GM20431 (cell line): ENCODE results near the gene LYVE1.

Experiments used
- in situ Hi-C: fragments of 300-500 bp; cut with MseI, MboI; formaldehyde crosslinking; loops from one replicate; pipeline ENCODE4 v1.15.0; 2020; ENCODE audit warnings: low sequenced_read_pairs; ENCODE audit not compliant: unreplicated experiment

Gene LYVE1

GRCh38 chr11:10561947-10562346, 6.5 kb downstream of the LYVE1 start:
- in situ Hi-C loops, result no loop called here

DNA sequence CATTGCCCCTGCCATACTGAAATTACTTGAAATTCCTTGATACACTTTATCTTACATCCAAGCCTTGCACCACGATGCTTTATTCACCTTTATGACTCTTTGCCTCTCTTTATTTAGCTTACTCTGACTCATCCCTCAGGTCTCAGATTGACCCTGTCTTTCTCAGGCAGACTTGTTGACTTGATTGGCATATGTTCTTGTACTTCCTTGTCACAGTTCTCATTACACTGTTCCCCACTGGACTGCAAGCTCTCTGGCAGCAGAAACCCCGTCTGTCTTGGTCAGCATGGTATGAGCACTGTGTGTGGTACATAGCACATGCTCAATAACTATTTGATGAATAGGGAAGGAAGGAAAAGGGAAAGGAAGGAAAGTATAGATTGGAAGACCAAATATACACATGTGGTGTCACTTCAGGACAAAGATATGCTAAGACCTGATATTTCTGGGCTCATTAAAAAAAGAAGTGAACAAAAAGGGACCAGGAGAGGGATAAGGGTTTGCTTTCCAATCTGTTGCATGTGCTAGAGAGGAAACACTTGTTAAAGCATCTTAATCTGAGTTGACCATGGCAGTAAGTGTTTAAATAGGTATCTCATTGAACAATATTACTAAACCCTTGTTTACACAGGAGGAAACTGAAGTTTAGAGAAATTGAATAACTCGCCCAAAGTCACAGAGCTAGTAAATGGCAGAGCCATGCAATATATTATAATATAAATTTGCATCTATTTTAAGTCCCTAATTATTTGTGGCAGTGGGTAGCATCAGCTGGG, 7.2 kb downstream of the LYVE1 start:
- in situ Hi-C loops, result no loop called here

GRCh38 chr11:10558288-10558687, 10.2 kb downstream of the LYVE1 start:
- in situ Hi-C loops, result no loop called here

- in situ Hi-C loops, result no loop called here
Measured at GRCh38 chr11:10556590-10556989, 11.9 kb downstream of the LYVE1 start.

DNA sequence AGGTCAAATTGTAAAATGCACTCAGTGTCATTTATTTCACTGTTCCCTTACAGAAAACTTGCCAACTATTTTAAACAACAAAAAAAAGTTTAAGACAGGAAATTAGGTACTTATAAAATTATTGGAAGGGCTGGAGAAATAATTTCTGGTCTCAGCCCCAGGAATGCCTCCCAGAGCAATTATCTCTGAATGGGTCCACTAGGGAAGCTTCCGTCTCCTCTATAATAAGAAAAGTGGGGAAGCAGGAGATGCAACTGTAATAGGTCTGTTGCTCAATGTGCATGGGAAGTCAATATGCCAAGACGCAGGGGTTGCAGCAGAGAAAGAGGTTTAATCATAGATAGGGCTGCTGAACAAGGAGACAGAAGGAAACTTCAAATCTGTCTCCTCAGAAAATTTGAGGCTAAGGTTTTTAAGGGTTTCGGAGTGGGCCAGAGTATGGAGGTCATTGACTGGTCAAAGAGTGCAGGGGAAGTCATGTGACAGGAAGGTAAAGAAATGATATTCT, 16.6 kb downstream of the LYVE1 start:
- in situ Hi-C loops, result no loop called here

GRCh38 chr11:10551290-10551592, 17.2 kb downstream of the LYVE1 start:
- in situ Hi-C loops, result no loop called here

GRCh38 chr11:10550503-10551289, 17.8 kb downstream of the LYVE1 start:
- in situ Hi-C loops, result no loop called here

GRCh38 chr11:10544491-10545465, 23.7 kb downstream of the LYVE1 start:
- in situ Hi-C loops, result no loop called here

DNA sequence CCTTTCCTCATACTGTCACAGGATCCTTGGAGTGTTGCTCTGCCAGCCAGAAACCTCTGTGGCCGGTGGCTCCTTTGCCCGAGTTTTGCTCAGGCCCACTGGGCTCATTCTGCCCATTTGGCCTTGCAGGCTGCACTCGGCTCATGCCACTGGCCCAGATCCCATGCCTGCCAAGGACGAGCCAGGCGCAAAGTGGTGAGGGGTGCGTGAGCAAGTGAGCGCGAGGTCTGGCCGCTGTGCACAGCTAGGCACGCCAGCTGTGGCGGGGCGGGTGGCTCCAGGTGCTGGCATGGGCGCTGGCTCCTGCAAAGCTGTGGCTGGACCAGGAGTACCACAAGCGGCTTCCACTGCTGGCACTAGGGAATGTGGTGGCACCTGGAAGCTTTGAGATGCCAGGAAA, 24.7 kb downstream of the LYVE1 start:
- in situ Hi-C loops, result no loop called here

DNA sequence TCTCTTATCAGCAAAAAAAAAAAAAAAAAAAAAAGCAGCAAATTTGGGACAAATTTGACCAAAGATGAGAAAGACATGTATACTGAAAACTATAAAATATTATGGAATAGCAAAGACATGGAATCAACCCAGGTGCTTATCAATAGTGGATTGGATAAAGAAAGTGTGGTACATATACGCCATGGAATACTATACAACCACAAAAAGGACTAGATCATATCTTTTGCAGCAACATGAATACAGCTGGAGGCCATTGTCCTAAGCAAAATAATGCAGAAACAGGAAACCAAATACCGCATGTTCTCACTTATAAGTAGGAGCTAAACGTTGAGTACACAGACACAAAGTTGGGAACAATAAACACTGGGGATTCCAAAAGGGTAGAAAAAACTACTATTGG, 25.7 kb downstream of the LYVE1 start:
- in situ Hi-C loops, result no loop called here

DNA sequence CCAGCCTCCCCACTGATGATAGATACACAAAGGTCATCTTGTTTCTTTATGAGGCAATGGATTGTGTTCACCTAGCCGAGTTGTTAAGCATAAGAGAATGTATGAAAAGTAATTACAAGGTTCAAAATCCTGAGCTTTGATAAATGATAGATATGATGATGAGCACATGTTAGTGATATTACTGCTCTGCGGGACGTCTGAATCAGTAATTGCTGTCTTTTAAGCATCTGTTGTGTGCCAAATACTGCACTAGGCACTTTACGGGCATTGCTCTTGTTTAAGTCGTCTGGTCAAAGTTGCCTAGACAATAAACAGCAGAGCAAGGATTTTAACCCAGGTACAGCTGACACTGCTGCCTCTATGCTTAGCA, 26.9 kb downstream of the LYVE1 start:
- in situ Hi-C loops, result no loop called here

DNA sequence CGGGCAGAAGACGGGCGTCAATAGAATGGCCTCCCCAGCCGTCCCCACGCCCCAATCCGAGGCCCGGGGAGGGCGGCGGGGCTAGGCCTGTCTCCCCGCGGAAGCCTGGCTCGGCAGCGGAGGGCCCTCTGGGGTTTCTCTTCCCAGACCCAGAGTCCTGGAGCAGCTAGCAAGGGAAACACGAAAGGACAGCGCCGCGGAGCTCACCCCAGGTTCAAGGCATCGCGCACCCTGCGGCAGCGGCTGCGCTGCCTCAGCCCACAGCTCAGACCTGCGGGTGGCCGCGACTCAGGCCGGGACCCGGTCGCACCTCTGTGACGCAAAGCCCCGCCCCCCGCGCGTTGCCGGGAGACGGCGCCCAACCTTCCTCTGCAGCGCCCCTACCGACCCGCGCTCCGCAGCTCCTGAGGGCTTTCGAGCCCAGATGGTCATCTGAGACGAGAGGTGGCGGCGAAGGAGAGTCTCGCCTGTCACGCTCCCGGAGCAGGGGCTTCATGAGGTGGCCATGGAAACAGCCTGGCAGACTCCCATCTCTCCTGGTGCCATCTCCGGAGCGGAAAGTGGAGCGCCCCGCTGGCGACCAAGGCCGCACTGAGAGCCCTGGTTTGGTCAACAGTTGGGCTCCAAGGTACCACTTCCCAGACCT, 27.4 kb downstream of the LYVE1 start, which contains the start of gene RNF141:
RNF141 (minus strand) TSS at position 273 of the 646 bp plus-strand sequence. CDS start 7,029 bp downstream, outside the sequence.
- in situ Hi-C loops, result no loop called here

DNA sequence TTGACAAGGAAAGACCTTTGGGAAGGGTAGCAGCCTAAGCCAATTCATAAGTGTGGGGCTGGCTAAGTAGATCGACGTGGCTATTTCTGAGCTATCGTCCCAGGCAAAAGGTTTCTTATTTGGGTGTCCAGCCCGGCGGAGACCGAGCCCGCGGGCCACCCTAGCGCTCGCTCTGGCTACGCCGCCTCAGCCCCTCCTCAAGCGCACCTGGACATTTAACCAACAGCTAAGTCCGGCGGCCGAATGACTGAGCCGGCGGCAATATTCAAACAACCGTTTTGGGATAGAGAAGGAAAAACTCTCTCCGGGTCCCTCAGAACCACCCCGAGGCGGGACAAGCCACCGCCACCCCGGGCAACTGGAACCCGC, 27.9 kb downstream of the LYVE1 start:
- in situ Hi-C loops, result no loop called here

DNA sequence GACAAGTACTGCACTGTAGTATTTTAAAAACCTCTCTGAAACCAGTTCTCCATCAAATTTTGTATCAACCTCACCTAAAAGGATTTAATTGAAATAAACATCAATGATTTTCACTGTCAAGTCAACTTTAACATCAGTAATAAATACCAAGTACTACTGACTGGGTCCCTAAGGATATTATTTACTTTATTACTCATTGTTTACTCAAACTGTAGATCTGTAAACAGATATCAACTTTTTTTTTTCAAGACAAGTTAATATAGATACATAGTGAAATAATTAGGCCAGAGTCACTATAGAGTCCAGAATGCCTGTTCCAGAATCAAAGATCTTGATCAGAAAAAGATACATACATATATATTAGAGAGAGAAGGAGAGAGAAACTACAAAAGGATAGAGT, 29.1 kb downstream of the LYVE1 start:
- in situ Hi-C loops, result no loop called here

DNA sequence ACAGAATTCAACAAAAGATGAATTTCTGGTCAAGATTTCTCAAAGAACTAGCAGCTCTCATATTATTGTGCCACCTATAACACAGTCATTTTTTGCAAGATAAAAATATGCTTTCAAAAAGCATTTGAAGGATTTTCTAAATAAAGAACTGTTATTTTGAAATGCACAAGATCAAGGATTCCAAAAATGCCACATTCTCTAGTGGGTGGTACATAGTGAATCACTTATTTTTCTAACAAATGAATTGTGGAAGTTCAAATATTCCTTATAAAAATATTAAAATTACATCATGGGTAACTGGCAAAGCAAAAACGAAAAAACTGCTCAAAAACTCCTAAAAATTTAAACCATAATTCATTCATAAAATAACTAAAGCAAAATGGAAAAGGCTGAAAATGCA, 29.5 kb downstream of the LYVE1 start:
- in situ Hi-C loops, result no loop called here

- in situ Hi-C loops, result no loop called here
Measured at GRCh38 chr11:10537600-10537999, 30.9 kb downstream of the LYVE1 start.

DNA sequence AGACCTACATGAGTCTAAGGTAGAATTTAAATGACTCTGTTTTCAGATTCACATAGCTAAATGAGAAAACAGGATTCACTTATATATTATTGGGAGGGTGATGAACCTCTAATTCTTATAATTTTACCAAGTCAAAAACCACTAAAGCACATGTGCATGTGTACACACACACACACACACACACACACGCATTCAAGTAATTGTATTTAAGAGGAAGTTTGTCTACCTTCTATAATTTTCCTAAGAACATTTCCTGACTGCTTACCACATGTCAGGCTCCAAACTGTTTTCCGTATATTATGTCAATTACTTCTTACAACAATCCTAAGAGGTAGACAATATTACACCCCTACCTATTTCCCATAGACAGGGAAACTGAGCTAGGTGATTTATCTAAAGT, 34.1 kb downstream of the LYVE1 start:
- in situ Hi-C loops, result no loop called here

DNA sequence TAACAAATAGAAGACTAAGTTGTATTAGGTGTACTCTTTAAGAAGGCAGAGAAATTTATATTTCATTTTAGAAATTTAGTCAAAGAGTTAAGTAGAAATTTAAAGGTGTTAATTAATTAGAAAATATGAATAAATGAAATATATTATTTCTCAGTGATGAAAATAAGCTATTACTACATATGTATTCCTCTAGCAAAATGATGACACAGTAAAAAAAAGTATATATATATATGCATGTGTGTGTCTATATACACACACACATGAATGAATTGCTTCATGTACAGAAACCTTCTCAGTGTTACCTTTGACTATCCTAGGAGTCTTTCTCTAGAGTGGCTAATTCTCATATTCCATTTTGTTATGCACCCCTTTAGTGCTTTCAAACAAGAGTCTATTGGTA, 35.1 kb downstream of the LYVE1 start:
- in situ Hi-C loops, result no loop called here

- in situ Hi-C loops, result no loop called here
Measured at GRCh38 chr11:10532526-10532925, 35.9 kb downstream of the LYVE1 start.

- in situ Hi-C loops, result no loop called here
Measured at GRCh38 chr11:10529279-10529678, 39.2 kb downstream of the LYVE1 start.
